ENCODE measurements around the gene KCNN2. TPM values are rescaled to one million over a fixed set of nuclear protein-coding genes. Genes with fewer than 3 reads are reported as not detected.
A peak's percentile ranks its signal among the peaks of the same experiment; 100 is the strongest.

KCNN2 gene
- polyA plus RNA-seq, 1 experiment: 4.6 TPM

- no peak for DNase-seq (ENCODE audit: low read depth)
- ChIA-PET POLR2A (no interaction called here), CTCF (interaction anchor here (0.6 to 6.9 kb wide), 54 partner anchors 10 to 847 kb away, joined by 3 to 104 read pairs (median 5); partner anchors contain the start of genes CCDC112 and KCNN2)
- no peaks in the 10 kb centered on the region for H3K36me3 ChIP-seq (ENCODE audit: control insufficient read depth, insufficient read depth, low read length)
- no peaks in the 10 kb centered on the region for H3K27me3 ChIP-seq (ENCODE audit: control insufficient read depth, insufficient read depth, low read length)
- no peak overlapping the region for H3K4me3 ChIP-seq (ENCODE audit: low read depth, low read length)
- peak; percentile 90 for TF ChIP-seq CTCF (IDR thresholded peaks at IDR 0.05; ENCODE audit: insufficient read depth, low read depth, low read length)
These were observed 88.1 kb downstream of the KCNN2 start for GRCh38 chr5:114449860-114450421.

GRCh38 chr5:114450437-114450836, 88.6 kb downstream of the KCNN2 start:
- no peak for DNase-seq (ENCODE audit: low read depth)
- Histone ChIP-seq H3K36me3 (ENCODE audit: control insufficient read depth, insufficient read depth, low read length) (no peaks in the 10 kb centered on the region), H3K4me3 (ENCODE audit: low read depth, low read length) (no peak overlapping the region), H3K27me3 (ENCODE audit: control insufficient read depth, insufficient read depth, low read length) (no peaks in the 10 kb centered on the region)
- CTCF ChIA-PET: interaction anchor here (0.6 to 6.9 kb wide), 48 partner anchors 10 to 839 kb away, joined by 3 to 104 read pairs (median 5); partner anchors contain the start of gene KCNN2
- peak; percentile 27; the same call in 1 of the 2 replicates for TF ChIP-seq CTCF (IDR thresholded peaks at IDR 0.05; ENCODE audit: insufficient read depth, low read depth, low read length)
- POLR2A ChIA-PET: no interaction called here

- H3K4me3 ChIP-seq (ENCODE audit: low read depth, low read length): no peak overlapping the region
- no peaks in the 10 kb centered on the region; the same call in 1 of the 2 replicates for H3K27me3 ChIP-seq (ENCODE audit: control insufficient read depth, insufficient read depth, low read length)
- no peak for DNase-seq (ENCODE audit: low read depth)
- CTCF ChIA-PET: interaction anchor here (3.5 kb wide), 1 partner anchor 8 kb away, joined by 32 read pairs; no protein-coding TSS in a partner anchor
- POLR2A ChIA-PET: no interaction called here
- TF ChIP-seq CTCF (IDR thresholded peaks at IDR 0.05; ENCODE audit: insufficient read depth, low read depth, low read length): no peak
- H3K36me3 ChIP-seq (ENCODE audit: control insufficient read depth, insufficient read depth, low read length): no peaks in the 10 kb centered on the region
These were observed 96.9 kb downstream of the KCNN2 start for GRCh38 chr5:114458726-114459125.

- ChIA-PET POLR2A (no interaction called here), CTCF (interaction anchor here (0.9 to 1.6 kb wide), 2 partner anchors 12 to 18 kb away, joined by 3 to 7 read pairs; no protein-coding TSS in a partner anchor)
- no peaks in the 10 kb centered on the region for H3K36me3 ChIP-seq (ENCODE audit: control insufficient read depth, insufficient read depth, low read length)
- no peaks in the 10 kb centered on the region for H3K27me3 ChIP-seq (ENCODE audit: control insufficient read depth, insufficient read depth, low read length)
- no peak overlapping the region for H3K4me3 ChIP-seq (ENCODE audit: low read depth, low read length)
- DNase-seq (ENCODE audit: low read depth): no peak
- no peak for TF ChIP-seq CTCF (IDR thresholded peaks at IDR 0.05; ENCODE audit: insufficient read depth, low read depth, low read length)
These were observed 105.3 kb downstream of the KCNN2 start for GRCh38 chr5:114467171-114467570.

- Histone ChIP-seq H3K36me3 (ENCODE audit: control insufficient read depth, insufficient read depth, low read length) (no peaks in the 10 kb centered on the region), H3K4me3 (ENCODE audit: low read depth, low read length) (no peak overlapping the region), H3K27me3 (ENCODE audit: control insufficient read depth, insufficient read depth, low read length) (no peaks in the 10 kb centered on the region)
- TF ChIP-seq CTCF (IDR thresholded peaks at IDR 0.05; ENCODE audit: insufficient read depth, low read depth, low read length): no peak
- ChIA-PET CTCF (interaction anchor here (0.9 to 1.6 kb wide), 2 partner anchors 12 to 18 kb away, joined by 3 to 7 read pairs; no protein-coding TSS in a partner anchor), POLR2A (no interaction called here)
- DNase-seq (ENCODE audit: low read depth): peak; percentile 19
These were observed 105.9 kb downstream of the KCNN2 start for GRCh38 chr5:114467729-114468128.
